Activated CD4-positive, alpha-beta memory T cell treated with anti-CD3 and anti-CD28 coated beads, Interleukin-2, amount 10 ng/mL, durations not matched to agents 7 days and 5 days (primary cell): Measurements from ENCODE around the gene RAB13. TPM values are rescaled to one million over a fixed set of nuclear protein-coding genes. Genes with fewer than 3 reads are reported as not detected.

Source experiments
- CTCF ChIA-PET: fragments of 350-600 bp; sonication (Branson Sonifier 250); formaldehyde crosslinking; loops from one replicate; lab custom pipeline; 2021; ENCODE audit warnings: antibody characterized with exemption, inconsistent platforms; lab: Charles Lee
- POLR2A ChIA-PET: fragments of 350-600 bp; sonication (Branson Sonifier 250); formaldehyde crosslinking; loops from one replicate; lab custom pipeline; 2021; ENCODE audit warnings: antibody characterized with exemption; lab: Charles Lee
- DNase-seq: peaks from one replicate; pipeline ENCODE4 v3.0.0-alpha.2; 2020
- H3K27ac Mint-ChIP-seq: one replicate; pipeline ENCODE4 v1.8.0; 2021; ENCODE audit warnings: mild to moderate bottlenecking, mixed read lengths
- H3K27me3 Mint-ChIP-seq: one replicate; pipeline ENCODE4 v1.8.0; 2021; ENCODE audit warnings: mixed read lengths
- H3K36me3 Mint-ChIP-seq: one replicate; pipeline ENCODE4 v1.8.0; 2021; ENCODE audit warnings: low read depth, mixed read lengths
- H3K4me1 Mint-ChIP-seq: one replicate; pipeline ENCODE4 v1.8.0; 2021; ENCODE audit warnings: mixed read lengths
- H3K4me3 Mint-ChIP-seq: one replicate; pipeline ENCODE4 v1.8.0; 2021; ENCODE audit warnings: mild to moderate bottlenecking, mixed read lengths
- H3K9me3 Mint-ChIP-seq: one replicate; pipeline ENCODE4 v1.8.0; 2021; ENCODE audit warnings: mixed read lengths
- total RNA-seq, 2 experiments: library from RNA; stranded (reverse); gene quantifications; one replicate each; pipeline ENCODE4 v1.2.3, GENCODE V29; 2021

The RAB13 gene
- total RNA-seq, 2 experiments from 2014 or later = 0.40 to 0.43 TPM

DNA sequence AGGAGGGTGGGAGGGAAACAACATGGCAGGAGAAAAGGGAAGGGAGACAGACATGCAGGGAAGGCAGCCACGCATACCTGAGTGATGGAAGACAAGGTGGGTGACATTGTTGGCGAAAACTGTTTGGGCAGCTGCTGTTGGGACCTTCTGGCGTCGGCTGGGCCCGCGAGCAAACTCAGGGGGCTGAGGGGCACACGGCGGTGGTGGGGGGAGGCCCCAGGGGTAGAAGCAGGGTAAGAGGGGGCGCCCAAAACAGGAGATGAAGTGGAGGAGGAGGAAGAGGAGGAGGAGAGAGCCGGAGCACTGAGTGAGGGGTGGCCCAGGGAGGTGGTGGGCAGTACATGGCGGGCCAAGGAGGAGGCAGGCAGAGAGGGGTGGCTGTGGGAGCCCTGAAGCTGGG is 35.0 kb downstream of the RAB13 start:
- Mint-ChIP-seq H3K4me3 (no peak overlapping the region), H3K9me3 (no peaks in the 10 kb centered on the region), H3K27me3 (no peaks in the 10 kb centered on the region), H3K36me3 (peaks cover 66% of the 10 kb centered on the region), H3K4me1 (peaks cover 28% of the 10 kb centered on the region), H3K27ac (no peak overlapping the region)
- no peak for DNase-seq
- POLR2A ChIA-PET = interaction anchor here (0.6 to 1.3 kb wide), 3 partner anchors 11 to 28 kb away, joined by 3 read pairs; partner anchors contain the start of gene JTB
- CTCF ChIA-PET = interaction anchor here (1.0 kb wide), 1 partner anchor 36 kb away, joined by 3 read pairs; no protein-coding TSS in a partner anchor

DNA sequence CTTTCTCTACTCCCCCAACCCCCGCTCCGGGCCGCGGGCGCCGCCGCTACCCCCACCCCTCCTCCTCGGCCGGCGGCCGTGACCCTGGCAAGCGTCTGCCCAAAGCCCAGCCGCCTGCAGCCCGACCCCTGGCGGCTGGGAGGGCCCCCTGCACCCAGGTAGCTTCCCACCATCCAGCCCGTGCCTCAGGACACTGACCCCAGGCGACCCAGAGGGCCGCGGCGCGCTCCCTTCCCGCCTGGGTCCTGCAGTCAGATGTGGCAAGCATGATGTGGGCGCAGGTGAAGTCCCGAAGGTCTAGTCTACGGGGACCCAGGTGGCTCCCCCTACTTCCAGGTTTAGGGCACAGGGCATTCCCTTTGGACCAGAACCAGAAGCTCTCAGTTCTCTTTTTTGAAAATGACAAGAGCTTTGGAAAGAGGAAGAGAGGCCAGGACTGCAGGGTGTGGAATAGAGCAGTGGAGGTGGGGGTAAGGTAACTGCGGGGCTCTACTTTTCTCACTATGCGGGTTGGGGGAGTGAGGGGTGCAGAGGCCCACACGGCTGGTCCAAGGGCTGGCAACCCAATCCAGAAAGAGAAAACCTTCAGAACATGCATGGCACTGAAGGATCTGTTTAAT is 39.4 kb downstream of the RAB13 start, which contains the start of gene DENND4B:
DENND4B (minus strand) TSS at position 97 of the 620 bp plus-strand sequence. CDS start 2,344 bp downstream, outside the sequence.
- ChIA-PET POLR2A (interaction anchor here (0.6 to 6.9 kb wide), 23 partner anchors 9 to 411 kb away, joined by 3 to 165 read pairs (median 11); partner anchors contain the start of genes CREB3L4, CRTC2, GATAD2B and JTB), CTCF (interaction anchor here (0.6 to 4.7 kb wide), 21 partner anchors 10 to 302 kb away, joined by 3 to 52 read pairs (median 5); partner anchors contain the start of genes CREB3L4, CRTC2, GATAD2B and JTB)
- Mint-ChIP-seq H3K27me3 (no peaks in the 10 kb centered on the region), H3K36me3 (peaks cover 75% of the 10 kb centered on the region), H3K27ac (peak within 1 kb of the TSS; percentile 99), H3K9me3 (no peaks in the 10 kb centered on the region), H3K4me1 (peaks cover 35% of the 10 kb centered on the region), H3K4me3 (peak within 1 kb of the TSS; percentile 92)
- DNase-seq = peak; percentile 77

GRCh38 chr1:153945795-153946621 is 40.1 kb downstream of the RAB13 start:
- peak overlapping the region; percentile 99 for H3K27ac Mint-ChIP-seq
- peaks cover 37% of the 10 kb centered on the region for H3K4me1 Mint-ChIP-seq
- peaks cover 75% of the 10 kb centered on the region for H3K36me3 Mint-ChIP-seq
- H3K9me3 Mint-ChIP-seq = no peaks in the 10 kb centered on the region
- POLR2A ChIA-PET = interaction anchor here (0.8 to 6.9 kb wide), 25 partner anchors 8 to 410 kb away, joined by 3 to 165 read pairs (median 8); partner anchors contain the start of genes CREB3L4, CRTC2, GATAD2B and JTB
- CTCF ChIA-PET = interaction anchor here (0.6 to 4.7 kb wide), 21 partner anchors 11 to 301 kb away, joined by 3 to 52 read pairs (median 5); partner anchors contain the start of genes CREB3L4, CRTC2, GATAD2B and JTB
- peak overlapping the region; percentile 92 for H3K4me3 Mint-ChIP-seq
- H3K27me3 Mint-ChIP-seq = no peaks in the 10 kb centered on the region
- DNase-seq = peak; percentile 82

DNA sequence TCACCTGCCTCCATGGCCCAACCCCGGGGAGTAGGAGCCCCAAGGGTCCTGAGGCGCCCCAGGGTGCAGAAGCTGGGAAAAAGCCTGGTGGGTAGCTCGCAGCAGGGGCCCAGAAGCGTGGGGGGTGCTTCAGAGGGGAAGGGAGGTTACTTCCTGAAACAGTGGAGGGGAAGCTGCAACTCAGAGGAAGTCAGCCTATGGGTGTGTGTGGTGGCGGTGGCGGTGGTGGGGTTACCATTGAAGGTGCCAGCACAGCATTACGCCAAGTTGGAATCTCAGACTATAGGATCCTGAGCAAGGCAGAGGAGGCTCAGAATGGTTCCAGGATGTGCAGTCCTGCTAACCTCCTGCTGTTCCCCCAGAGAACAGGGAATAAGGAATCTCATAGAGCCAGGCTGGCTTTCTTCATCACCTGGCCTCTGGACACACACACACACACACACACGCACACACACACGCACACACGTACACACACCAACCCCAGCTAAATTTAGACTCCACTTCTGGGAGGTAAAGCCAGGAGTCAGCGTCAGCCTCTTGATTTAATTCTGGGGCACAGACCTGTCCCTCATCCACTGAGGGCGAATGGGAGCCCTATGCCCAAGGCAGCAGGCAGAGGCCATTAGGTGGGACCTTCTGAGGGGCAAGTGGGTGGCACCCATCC is 40.9 kb downstream of the RAB13 start:
- H3K4me1 Mint-ChIP-seq = peaks cover 39% of the 10 kb centered on the region
- H3K27ac Mint-ChIP-seq = peak overlapping the region; percentile 99
- no peaks in the 10 kb centered on the region for H3K9me3 Mint-ChIP-seq
- ChIA-PET CTCF (interaction anchor here (0.7 to 4.7 kb wide), 18 partner anchors 11 to 212 kb away, joined by 3 to 52 read pairs (median 4); partner anchors contain the start of genes CREB3L4, CRTC2, GATAD2B and JTB), POLR2A (interaction anchor here (0.7 to 6.9 kb wide), 29 partner anchors 9 to 413 kb away, joined by 3 to 165 read pairs (median 7); partner anchors contain the start of genes CHTOP, CREB3L4, CRTC2 and GATAD2B)
- H3K4me3 Mint-ChIP-seq = peak overlapping the region; percentile 92
- peak; percentile 91 for DNase-seq
- no peaks in the 10 kb centered on the region for H3K27me3 Mint-ChIP-seq
- peaks cover 75% of the 10 kb centered on the region for H3K36me3 Mint-ChIP-seq

DNA sequence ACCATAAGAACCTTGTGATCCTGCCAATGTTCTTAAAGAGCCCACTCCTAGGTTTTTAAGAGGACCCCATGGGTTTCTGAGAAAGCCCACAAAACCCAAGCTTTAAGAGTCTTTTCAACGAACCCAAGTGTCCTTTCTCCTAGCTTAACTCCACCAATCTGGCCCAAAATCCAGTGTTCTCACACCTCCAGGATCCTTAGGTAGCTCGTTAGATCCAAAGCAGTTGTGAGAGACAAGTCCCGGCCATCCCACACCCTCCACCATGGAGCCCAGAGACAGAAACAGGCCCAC is 41.4 kb downstream of the RAB13 start:
- H3K27me3 Mint-ChIP-seq = no peaks in the 10 kb centered on the region
- H3K27ac Mint-ChIP-seq = peak overlapping the region; percentile 99
- DNase-seq = no peak
- ChIA-PET POLR2A (interaction anchor here (0.7 to 6.9 kb wide), 27 partner anchors 9 to 413 kb away, joined by 3 to 165 read pairs (median 8); partner anchors contain the start of genes CHTOP, CREB3L4, CRTC2 and GATAD2B), CTCF (interaction anchor here (0.7 to 4.7 kb wide), 12 partner anchors 12 to 212 kb away, joined by 3 to 52 read pairs (median 18); partner anchors contain the start of genes CREB3L4, CRTC2, GATAD2B and JTB)
- peak overlapping the region; percentile 92 for H3K4me3 Mint-ChIP-seq
- H3K36me3 Mint-ChIP-seq = peaks cover 76% of the 10 kb centered on the region
- peaks cover 40% of the 10 kb centered on the region for H3K4me1 Mint-ChIP-seq
- no peaks in the 10 kb centered on the region for H3K9me3 Mint-ChIP-seq

DNA sequence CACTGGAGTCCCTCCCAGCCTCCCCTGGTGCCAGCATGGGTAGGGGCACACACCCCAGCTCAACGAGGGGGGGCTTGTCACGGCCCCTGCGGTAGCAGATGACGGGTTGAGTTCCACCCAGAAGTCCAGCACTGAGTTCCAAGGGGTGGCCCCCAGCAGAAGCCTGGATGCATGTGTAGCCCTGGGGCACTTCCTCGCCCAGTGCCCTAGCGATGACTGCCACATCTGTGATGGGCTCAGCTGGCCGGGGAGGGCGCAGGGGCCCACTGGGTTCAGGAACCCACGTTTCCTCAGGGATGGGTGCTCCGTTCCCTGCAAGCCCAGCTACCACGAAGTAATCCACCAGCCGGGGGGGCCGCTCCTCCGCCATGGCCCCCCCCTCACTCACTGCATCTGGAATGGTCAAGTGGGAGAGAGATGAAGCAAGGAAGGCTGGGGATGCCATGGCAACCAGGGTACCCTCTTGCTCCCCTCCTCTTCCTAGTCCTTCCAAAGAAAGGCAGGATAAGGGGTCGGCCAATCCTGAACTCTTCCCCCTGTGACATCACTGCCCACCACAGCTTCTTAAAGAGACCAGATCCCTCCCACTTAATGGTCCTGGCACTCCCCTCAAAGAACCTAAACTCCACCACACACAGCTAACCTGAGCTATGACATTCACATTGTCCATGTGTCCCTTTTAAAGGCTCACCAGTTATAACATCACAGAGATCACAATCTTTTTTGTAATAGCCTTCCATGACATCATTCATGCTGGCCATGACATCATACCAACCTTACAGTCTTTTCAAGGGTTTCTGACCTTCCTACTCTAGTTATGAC is 41.9 kb downstream of the RAB13 start:
- Mint-ChIP-seq H3K9me3 (no peaks in the 10 kb centered on the region), H3K27ac (peak overlapping the region; percentile 99), H3K4me1 (peaks cover 40% of the 10 kb centered on the region), H3K36me3 (peaks cover 81% of the 10 kb centered on the region), H3K4me3 (peak overlapping the region; percentile 92), H3K27me3 (no peaks in the 10 kb centered on the region)
- CTCF ChIA-PET = interaction anchor here (0.7 to 4.7 kb wide), 11 partner anchors 12 to 347 kb away, joined by 3 to 52 read pairs (median 20); partner anchors contain the start of genes CREB3L4, CRTC2, GATAD2B and RAB13
- POLR2A ChIA-PET = interaction anchor here (0.7 to 6.9 kb wide), 25 partner anchors 8 to 412 kb away, joined by 3 to 165 read pairs (median 8); partner anchors contain the start of genes CHTOP, CREB3L4, CRTC2 and GATAD2B
- no peak for DNase-seq

DNA sequence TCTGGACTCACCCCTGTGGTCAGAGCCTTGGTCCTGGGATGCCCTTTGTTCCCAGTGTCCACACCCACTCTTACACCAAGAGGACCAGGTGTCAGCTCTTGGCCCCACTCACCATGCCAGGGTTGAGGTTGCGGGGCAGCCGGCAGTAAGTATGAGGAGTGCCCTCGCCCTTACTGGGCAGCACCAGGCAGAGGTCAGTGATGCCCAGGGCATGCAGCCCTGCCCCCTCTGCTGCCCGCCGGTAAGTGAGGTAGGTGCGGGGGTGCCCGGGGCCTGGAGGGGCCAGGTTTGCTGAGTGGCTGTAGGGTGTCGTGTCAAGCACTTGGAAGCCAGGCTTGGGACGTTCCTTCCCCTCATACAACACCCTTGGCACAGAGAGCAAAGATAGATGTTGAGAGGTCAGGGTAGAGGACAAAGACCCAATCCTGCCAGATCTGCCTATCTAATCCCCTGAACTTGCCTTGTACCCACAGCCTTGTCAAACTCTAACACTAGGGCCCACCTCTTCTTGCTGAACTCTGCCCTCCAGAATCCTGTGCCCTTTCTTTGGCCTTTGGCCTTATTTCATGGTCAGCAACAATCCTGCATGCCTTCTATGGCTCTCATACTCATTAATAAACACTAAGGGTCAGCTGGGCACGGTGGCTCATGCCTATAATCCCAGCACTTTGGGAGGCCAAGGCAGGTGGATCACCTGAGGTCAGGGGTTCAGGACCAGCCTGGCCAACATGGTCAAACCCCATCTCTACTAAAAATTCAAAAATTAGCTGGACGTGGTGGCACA is 43.2 kb downstream of the RAB13 start:
- Mint-ChIP-seq H3K27ac (peak overlapping the region; percentile 66), H3K36me3 (peaks cover 76% of the 10 kb centered on the region), H3K4me3 (no peak overlapping the region), H3K9me3 (no peaks in the 10 kb centered on the region), H3K4me1 (peaks cover 40% of the 10 kb centered on the region), H3K27me3 (no peaks in the 10 kb centered on the region)
- CTCF ChIA-PET = interaction anchor here (4.7 kb wide), 1 partner anchor 14 kb away, joined by 51 read pairs; the partner anchor contains the start of gene CRTC2
- DNase-seq = no peak
- POLR2A ChIA-PET = interaction anchor here (3.1 to 6.9 kb wide), 8 partner anchors 13 to 47 kb away, joined by 7 to 165 read pairs (median 63); partner anchors contain the start of genes CREB3L4, CRTC2, GATAD2B and JTB

- H3K36me3 Mint-ChIP-seq = peaks cover 77% of the 10 kb centered on the region
- DNase-seq = no peak
- H3K27me3 Mint-ChIP-seq = no peaks in the 10 kb centered on the region
- H3K27ac Mint-ChIP-seq = no peak overlapping the region
- POLR2A ChIA-PET = interaction anchor here (3.1 to 4.6 kb wide), 2 partner anchors 19 to 48 kb away, joined by 7 to 31 read pairs; partner anchors contain the start of genes GATAD2B and RPS27
- no peaks in the 10 kb centered on the region for H3K9me3 Mint-ChIP-seq
- no peak overlapping the region for H3K4me3 Mint-ChIP-seq
- H3K4me1 Mint-ChIP-seq = peaks cover 40% of the 10 kb centered on the region
- CTCF ChIA-PET = no interaction called here
Observed at GRCh38 chr1:153941826-153942725, 44.1 kb downstream of the RAB13 start.

GRCh38 chr1:153940756-153941155 is 45.4 kb downstream of the RAB13 start:
- DNase-seq = no peak
- Mint-ChIP-seq H3K9me3 (no peaks in the 10 kb centered on the region), H3K4me3 (no peak overlapping the region), H3K27ac (peak overlapping the region; percentile 63), H3K4me1 (peaks cover 36% of the 10 kb centered on the region), H3K36me3 (peaks cover 84% of the 10 kb centered on the region), H3K27me3 (no peaks in the 10 kb centered on the region)
- CTCF ChIA-PET = interaction anchor here (1.2 kb wide), 1 partner anchor 13 kb away, joined by 3 read pairs; no protein-coding TSS in a partner anchor
- POLR2A ChIA-PET = interaction anchor here (0.8 to 4.6 kb wide), 3 partner anchors 8 to 50 kb away, joined by 4 to 31 read pairs (median 7); partner anchors contain the start of genes GATAD2B and RPS27
